K562 (cell line): ENCODE measurements around the gene NDST3. TPM values are rescaled to one million over a fixed set of nuclear protein-coding genes. Genes with fewer than 3 reads are reported as not detected.

Source experiments
- ARNT ChIP-seq, 2 experiments: fragments of 450-650 bp; IDR thresholded peaks; 2 replicates each; pipeline ENCODE4 v1.6.1; 2016; ENCODE audit warnings: mild to moderate bottlenecking in 1 of 2
- DIDO1 ChIP-seq: fragments of 450-650 bp; IDR thresholded peaks from 2 replicates; pipeline ENCODE4 v1.6.1; 2016; ENCODE audit warnings: low read depth, missing biosample characterization, missing genetic modification characterization
- EZH2 ChIP-seq: IDR thresholded peaks from 2 replicates; pipeline ENCODE4 v1.6.1; 2012; ENCODE audit warnings: low read depth, mild to moderate bottlenecking, inconsistent platforms, low read length, borderline replicate concordance
- IRF9 ChIP-seq: fragments of 450-650 bp; IDR thresholded peaks from 2 replicates; pipeline ENCODE4 v1.6.1; 2016; ENCODE audit warnings: missing biosample characterization, missing genetic modification characterization
- MEF2D ChIP-seq: conservative IDR thresholded peaks from 2 replicates; pipeline ENCODE4 v1.6.1; 2016; ENCODE audit warnings: low read depth, missing genetic modification characterization, missing compliant biosample characterization
- NKRF ChIP-seq: fragments of 450-650 bp; IDR thresholded peaks from 2 replicates; pipeline ENCODE4 v1.6.1; 2016; ENCODE audit warnings: borderline replicate concordance
- RBFOX2 ChIP-seq: fragments of 200-400 bp; formaldehyde crosslinking; IDR thresholded peaks from 2 replicates; pipeline ENCODE4 v1.6.1; 2017; ENCODE audit warnings: low read depth, mild to moderate bottlenecking, low read length, moderate library complexity
- RREB1 ChIP-seq: fragments of 250-450 bp; sonication (Bioruptor Pico); IDR thresholded peaks from 2 replicates; pipeline ENCODE4 v1.4.0; 2020
- RUNX1 ChIP-seq: sonication (generic); IDR thresholded peaks from 2 replicates; pipeline ENCODE4 v1.6.1; 2016; ENCODE audit warnings: antibody characterized with exemption, low read depth
- TSHZ1 ChIP-seq: fragments of 250-450 bp; sonication (Bioruptor Pico); IDR thresholded peaks from 2 replicates; pipeline ENCODE4 v1.4.0; 2020; ENCODE audit warnings: mild to moderate bottlenecking, moderate library complexity
- ZNF431 ChIP-seq: sonication (generic); formaldehyde crosslinking; IDR thresholded peaks from 2 replicates; pipeline ENCODE4 v1.8.0; 2022; ENCODE audit warnings: mild to moderate bottlenecking, missing genetic modification reagents
- polyA plus RNA-seq, 8 experiments: library from polyadenylated mRNA; depleted of rRNA in 4 of 8; stranded (reverse) in 5 of 8; unstranded in 3 of 8; fragments of >200 nt; fragmentation: Nextera tagmentation in 2 of 8; fragmentation: Illumina TruSeq in 1 of 8; extraction: Ambion mirVana in 2 of 8; extraction: Trizol in 1 of 8; gene quantifications; 2 replicates each; pipeline versions ENCODE4 v1.2.1 to v1.2.3, GENCODE V29; 2011 to 2014; ENCODE audit warnings: inconsistent platforms in 1 of 8, missing spikeins in 1 of 8
- total RNA-seq, 7 experiments: library from RNA; depleted of rRNA in 6 of 7; stranded (reverse); fragments of >200 nt in 6 of 7; fragmentation: Illumina TruSeq in 2 of 7; extraction: Trizol in 2 of 7; gene quantifications; 2 replicates each; pipeline versions ENCODE4 v1.2.1 to v1.2.3, GENCODE V29; 2011 to 2021; ENCODE audit warnings: low replicate concordance in 1 of 7

NDST3 gene
- total and polyA plus RNA-seq, 9 of the 15 experiments (the other 6 are each of a cell fraction or from before 2014, with no cell fraction given), result not detected

GRCh38 chr4:118278473-118279274 is 244.4 kb downstream of the NDST3 start (continued):
- TF ChIP-seq TSHZ1 (peak; percentile 14; the same call in 1 of the 2 replicates), ZNF431 (peak; percentile 46; the same call in 1 of the 2 replicates), EZH2 (no peak), ARNT (IDR thresholded peaks at IDR 0.05) (0 out of 4 replicates have a peak, but pooled peaks have one; percentile 24 to 49), NKRF (peak; percentile 94; the same call in 1 of the 2 replicates), MEF2D (no peak), RBFOX2 (peak; percentile 96), DIDO1 (no peak), IRF9 (tag) (no peak), RUNX1 (no peak), RREB1 (no peak)
- TF ChIP-seq, all 486 proteins: peak for 175
